Sigmoid colon (tissue), 4 donors: Measurements from ENCODE around the gene SLC25A4.

Experiments
- EP300 ChIP-seq, 4 donors: sonication (generic); formaldehyde crosslinking; IDR thresholded peaks; one replicate each; pipeline ENCODE4 v1.6.1; 2017; ENCODE audit warnings: antibody characterized with exemption in 4 of 4
- POLR2A ChIP-seq, 2 donors: fragments of 450-650 bp; IDR thresholded peaks; one replicate each; pipeline ENCODE4 v1.6.1; 2016; ENCODE audit warnings: antibody characterized with exemption in 2 of 2, mild to moderate bottlenecking in 2 of 2, moderate library complexity in 2 of 2
- POLR2AphosphoS5 ChIP-seq, 4 donors: sonication (generic); formaldehyde crosslinking; IDR thresholded peaks; one replicate each; pipeline ENCODE4 v1.6.1; 2017; ENCODE audit warnings: antibody characterized with exemption in 4 of 4
- TF ChIP-seq, protein P1 (sequence below), 4 experiments: fragments of 450-650 bp in 3 of 4; fragments of 200-600 bp in 1 of 4; IDR thresholded peaks; one replicate each; pipeline ENCODE4 v1.5.1; 2016 to 2019; ENCODE audit warnings: antibody characterized with exemption in 4 of 4, mild to moderate bottlenecking in 3 of 4, moderate library complexity in 2 of 4

DNA sequence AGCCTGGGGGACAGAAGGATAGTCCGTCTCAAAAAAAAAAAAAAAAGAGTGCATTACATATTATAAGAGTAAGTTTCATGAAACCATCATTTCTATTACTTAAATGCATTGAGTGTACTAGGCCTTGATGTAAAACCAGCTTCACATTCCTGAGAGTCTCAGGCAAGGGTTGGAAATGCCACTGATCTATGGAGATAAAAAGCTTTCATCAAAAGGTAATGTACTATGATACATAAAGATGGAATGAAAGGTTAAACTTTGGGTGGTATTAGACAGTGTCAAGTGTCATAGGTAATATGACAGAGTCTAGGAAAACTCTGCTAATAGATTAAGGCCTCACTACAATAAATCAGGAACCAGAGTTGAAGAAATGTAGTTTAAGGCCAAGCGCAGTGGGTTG lies 53.4 kb downstream of the SLC25A4 start:
- no peak for TF ChIP-seq POLR2A (IDR thresholded peaks at IDR 0.05)
- TF ChIP-seq, protein P1, sequence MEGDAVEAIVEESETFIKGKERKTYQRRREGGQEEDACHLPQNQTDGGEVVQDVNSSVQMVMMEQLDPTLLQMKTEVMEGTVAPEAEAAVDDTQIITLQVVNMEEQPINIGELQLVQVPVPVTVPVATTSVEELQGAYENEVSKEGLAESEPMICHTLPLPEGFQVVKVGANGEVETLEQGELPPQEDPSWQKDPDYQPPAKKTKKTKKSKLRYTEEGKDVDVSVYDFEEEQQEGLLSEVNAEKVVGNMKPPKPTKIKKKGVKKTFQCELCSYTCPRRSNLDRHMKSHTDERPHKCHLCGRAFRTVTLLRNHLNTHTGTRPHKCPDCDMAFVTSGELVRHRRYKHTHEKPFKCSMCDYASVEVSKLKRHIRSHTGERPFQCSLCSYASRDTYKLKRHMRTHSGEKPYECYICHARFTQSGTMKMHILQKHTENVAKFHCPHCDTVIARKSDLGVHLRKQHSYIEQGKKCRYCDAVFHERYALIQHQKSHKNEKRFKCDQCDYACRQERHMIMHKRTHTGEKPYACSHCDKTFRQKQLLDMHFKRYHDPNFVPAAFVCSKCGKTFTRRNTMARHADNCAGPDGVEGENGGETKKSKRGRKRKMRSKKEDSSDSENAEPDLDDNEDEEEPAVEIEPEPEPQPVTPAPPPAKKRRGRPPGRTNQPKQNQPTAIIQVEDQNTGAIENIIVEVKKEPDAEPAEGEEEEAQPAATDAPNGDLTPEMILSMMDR (IDR thresholded peaks at IDR 0.05) = no peak
- TF ChIP-seq EP300 (IDR thresholded peaks at IDR 0.05) = no peak
- TF ChIP-seq POLR2AphosphoS5 (IDR thresholded peaks at IDR 0.05) = no peak
